Measurements from ENCODE around the gene RAP2C. TPM values are rescaled to one million over a fixed set of nuclear protein-coding genes. Genes with fewer than 3 reads are reported as not detected.
A peak's percentile ranks its signal among the peaks of the same experiment; 100 is the strongest.

The RAP2C gene
- total RNA-seq, 4 donors from 2014 or later, result 7.0 to 143 (median 38.4) TPM

GRCh38 chrX:132231587-132231986 is 12.3 kb upstream of the RAP2C start:
- Histone ChIP-seq H3K36me3 (no peaks in the 10 kb centered on the region), H3K9me3 (no peaks in the 10 kb centered on the region), H3K4me3 (no peak overlapping the region), H3K4me1 (no peaks in the 10 kb centered on the region), H3K27me3 (no peaks in the 10 kb centered on the region), H3K27ac (no peak overlapping the region)
- no peak for DNase-seq
- TF ChIP-seq CTCF (IDR thresholded peaks at IDR 0.05), result no peak
- no peak for TF ChIP-seq POLR2AphosphoS5 (IDR thresholded peaks at IDR 0.05)
- TF ChIP-seq POLR2A (IDR thresholded peaks at IDR 0.05), result no peak
- TF ChIP-seq EP300 (IDR thresholded peaks at IDR 0.05; ENCODE audit: low read depth), result no peak
- intact Hi-C loops (cut with DNase I; ENCODE audit: low total_unique reads) (no loop called here), in situ Hi-C loops (cut with MboI; ENCODE audit: low pct_ligation_motif_present in 1 of 4, low pct_unique_long_range_greater_than_20kb in 1 of 4, low sequenced_read_pairs in 3 of 4) (no loop called here)
- WGBS, 2 donors (ENCODE audit: low coverage in 1 of 2), result 75% methylated on average over 2 of the region's 2 CpGs; no CpG with 5 or more reads in 1 of the 2 donors

GRCh38 chrX:132227383-132228112 is 8.3 kb upstream of the RAP2C start:
- TF ChIP-seq POLR2A (IDR thresholded peaks at IDR 0.05), result no peak
- TF ChIP-seq POLR2AphosphoS5 (IDR thresholded peaks at IDR 0.05), result no peak
- no peak for TF ChIP-seq CTCF (IDR thresholded peaks at IDR 0.05)
- no peak for TF ChIP-seq EP300 (IDR thresholded peaks at IDR 0.05; ENCODE audit: low read depth)
- no peak overlapping the region for H3K27ac ChIP-seq
- no peak overlapping the region for H3K4me3 ChIP-seq
- DNase-seq, result no peak
- in situ Hi-C loops (cut with MboI; ENCODE audit: low pct_ligation_motif_present in 1 of 4, low pct_unique_long_range_greater_than_20kb in 1 of 4, low sequenced_read_pairs in 3 of 4), result no loop called here
- no peaks in the 10 kb centered on the region for H3K36me3 ChIP-seq
- intact Hi-C loops (cut with DNase I; ENCODE audit: low total_unique reads), result no loop called here
- H3K4me1 ChIP-seq, result no peaks in the 10 kb centered on the region
- no peaks in the 10 kb centered on the region for H3K9me3 ChIP-seq
- H3K27me3 ChIP-seq, result no peaks in the 10 kb centered on the region
- WGBS, 2 donors (ENCODE audit: low coverage in 1 of 2), result 62% methylated on average over 5 of the region's 5 CpGs; no CpG with 5 or more reads in 1 of the 2 donors

- H3K4me3 ChIP-seq, result no peak overlapping the region
- in situ Hi-C loops (cut with MboI; ENCODE audit: low pct_ligation_motif_present in 1 of 4, low pct_unique_long_range_greater_than_20kb in 1 of 4, low sequenced_read_pairs in 3 of 4), result no loop called here
- no peaks in the 10 kb centered on the region for H3K36me3 ChIP-seq
- TF ChIP-seq CTCF (IDR thresholded peaks at IDR 0.05) (peak in 4 of 5 experiments; percentile 10 to 22 (median 16)), POLR2AphosphoS5 (IDR thresholded peaks at IDR 0.05) (no peak)
- H3K9me3 ChIP-seq, result no peaks in the 10 kb centered on the region
- H3K27ac ChIP-seq, result no peak overlapping the region
- WGBS, 2 donors (ENCODE audit: low coverage in 1 of 2), result 67 to 81% methylated on average over 3 to 4 of the region's 4 CpGs
- no peak for DNase-seq
- H3K4me1 ChIP-seq, result no peaks in the 10 kb centered on the region
- intact Hi-C loops (cut with DNase I; ENCODE audit: low total_unique reads), result no loop called here
- H3K27me3 ChIP-seq, result no peaks in the 10 kb centered on the region
Measured at GRCh38 chrX:132226169-132226568, 6.9 kb upstream of the RAP2C start.

- intact Hi-C loops (cut with DNase I; ENCODE audit: low total_unique reads), result no loop called here
Measured at GRCh38 chrX:132218100-132218812, 991 bp downstream of the RAP2C start.

More at GRCh38 chrX:132218100-132218812, 991 bp downstream of the RAP2C start:
- H3K36me3 ChIP-seq, result no peaks in the 10 kb centered on the region
- H3K27ac ChIP-seq, result peak overlapping the region; percentile 95 to 99 (median 98)
- in situ Hi-C loops (cut with MboI; ENCODE audit: low pct_ligation_motif_present in 1 of 4, low pct_unique_long_range_greater_than_20kb in 1 of 4, low sequenced_read_pairs in 3 of 4), result loop anchor here in 1 of 4 donors (25.0 kb wide), 1 partner anchor 381 kb away; no protein-coding TSS in a partner anchor
- WGBS, 2 donors (ENCODE audit: low coverage in 1 of 2), result 0 to 44% methylated on average over 2 to 21 of the region's 45 CpGs
- no peaks in the 10 kb centered on the region for H3K27me3 ChIP-seq
- DNase-seq, result peak; percentile 87
- H3K9me3 ChIP-seq, result no peaks in the 10 kb centered on the region
- peak overlapping the region; percentile 34 to 92 (median 79) for H3K4me3 ChIP-seq
- H3K4me1 ChIP-seq, result peaks cover 4 to 19% (median 5%) of the 10 kb centered on the region in 4 donors
- TF ChIP-seq POLR2A (IDR thresholded peaks at IDR 0.05) (peak; percentile 67), POLR2AphosphoS5 (IDR thresholded peaks at IDR 0.05) (peak; percentile 73 to 80 (median 78)), EP300 (IDR thresholded peaks at IDR 0.05; ENCODE audit: low read depth) (no peak)

All from transverse colon (tissue), 4 donors.